IMR-90 (cell line): ENCODE measurements around the gene INIP. TPM values are rescaled to one million over a fixed set of nuclear protein-coding genes. Genes with fewer than 3 reads are reported as not detected.

Experiments
- ATAC-seq: fragments of 200-7000 bp; cut with Tn5 transposase; 2 replicates; pipeline ENCODE4 v1.9.1; 2020; ENCODE audit warnings: low read depth, mild to moderate bottlenecking, moderate library complexity
- BruUV-seq: library from RNA; stranded (reverse); fragments of 400-500 nt; replicated peaks from 2 replicates; lab custom pipeline; 2021; lab: Mats Ljungman, UMichigan
- CTCF ChIA-PET: fragments of 300-600 bp; formaldehyde crosslinking; extraction: SDS; loops from one replicate; lab custom pipeline; 2021; ENCODE audit warnings: antibody characterized with exemption; lab: Yijun Ruan, JAX
- POLR2A ChIA-PET: fragments of 300-600 bp; sonication (Branson Sonifier 250); formaldehyde crosslinking; loops from one replicate; lab custom pipeline; 2022; ENCODE audit warnings: antibody characterized with exemption; ENCODE audit not compliant: unreplicated experiment; lab: Charles Lee
- DNase-seq: peaks from one replicate; pipeline ENCODE4 v3.0.0; 2013
- H2AFZ ChIP-seq: replicated peaks from 2 replicates; pipeline ENCODE3; 2013; ENCODE audit warnings: low read length, mild to moderate bottlenecking; ENCODE audit not compliant: poor library complexity
- H2AK5ac ChIP-seq: 2 replicates; pipeline ENCODE4 v1.6.1; 2013; ENCODE audit warnings: low read depth, low read length, inconsistent platforms
- H2AK9ac ChIP-seq: replicated peaks from 2 replicates; pipeline ENCODE3; 2013; ENCODE audit warnings: mild to moderate bottlenecking, low read depth, low read length, moderate library complexity; ENCODE audit not compliant: poor library complexity
- H2BK120ac ChIP-seq: 2 replicates; pipeline ENCODE4 v1.6.1; 2013; ENCODE audit warnings: low read depth, low read length, inconsistent platforms
- H2BK15ac ChIP-seq: 3 replicates; pipeline ENCODE4 v1.6.1; 2013; ENCODE audit warnings: low read depth, low read length, inconsistent platforms
- H2BK20ac ChIP-seq: 2 replicates; pipeline ENCODE4 v1.6.1; 2013; ENCODE audit warnings: low read depth, mild to moderate bottlenecking, inconsistent platforms, low read length, moderate library complexity
- H2BK5ac ChIP-seq: 2 replicates; pipeline ENCODE4 v1.6.1; 2013; ENCODE audit warnings: mild to moderate bottlenecking, low read depth, low read length, inconsistent platforms; ENCODE audit not compliant: poor library complexity, severe bottlenecking
- H3K14ac ChIP-seq: replicated peaks from 2 replicates; pipeline ENCODE4 v1.6.1; 2013; ENCODE audit warnings: low read depth, low read length, inconsistent platforms
- H3K18ac ChIP-seq: 2 replicates; pipeline ENCODE4 v1.6.1; 2013; ENCODE audit warnings: low read depth, low read length, control low read depth
- H3K23ac ChIP-seq: 2 replicates; pipeline ENCODE4 v1.6.1; 2013; ENCODE audit warnings: low read depth, low read length, inconsistent platforms
- H3K27ac ChIP-seq: 2 replicates; pipeline ENCODE4 v1.5.1; 2013; ENCODE audit warnings: mild to moderate bottlenecking, control low read depth, low read length; ENCODE audit not compliant: insufficient read depth
- H3K27me3 ChIP-seq: 2 replicates; pipeline ENCODE4 v1.6.1; 2013; ENCODE audit warnings: low read length; ENCODE audit not compliant: control insufficient read depth, insufficient read depth
- H3K36me3 ChIP-seq: 2 replicates; pipeline ENCODE4 v1.6.1; 2013; ENCODE audit warnings: low read length, mixed read lengths; ENCODE audit not compliant: control insufficient read depth, insufficient read depth
- H3K4ac ChIP-seq: 2 replicates; pipeline ENCODE4 v1.6.1; 2013; ENCODE audit warnings: low read depth, low read length, inconsistent platforms
- H3K4me1 ChIP-seq: 2 replicates; pipeline ENCODE4 v1.6.1; 2013; ENCODE audit warnings: low read length, mixed read lengths; ENCODE audit not compliant: control insufficient read depth, insufficient read depth
- H3K4me2 ChIP-seq: 2 replicates; pipeline ENCODE4 v1.6.1; 2013; ENCODE audit warnings: low read depth, mild to moderate bottlenecking, control low read depth, low read length, moderate library complexity
- H3K4me3 ChIP-seq: 2 replicates; pipeline ENCODE4 v1.5.1; 2013; ENCODE audit warnings: low read depth, mild to moderate bottlenecking, control low read depth, low read length, moderate library complexity; ENCODE audit not compliant: insufficient read depth
- H3K56ac ChIP-seq: 2 replicates; pipeline ENCODE4 v1.6.1; 2013; ENCODE audit warnings: low read length, inconsistent platforms; ENCODE audit not compliant: insufficient read depth; ENCODE audit errors: extremely low read depth
- H3K79me1 ChIP-seq, 2 experiments: 2 replicates each; pipeline ENCODE4 v1.6.1; 2013; ENCODE audit warnings: low read length in 2 of 2, inconsistent platforms in 1 of 2, low read depth in 1 of 2
- H3K9ac ChIP-seq: 2 replicates; pipeline ENCODE4 v1.6.1; 2013; ENCODE audit warnings: low read depth, low read length, control low read depth
- H3K9me1 ChIP-seq: 2 replicates; pipeline ENCODE4 v1.6.1; 2013; ENCODE audit warnings: low read length, inconsistent platforms; ENCODE audit not compliant: insufficient read depth
- H3K9me3 ChIP-seq: 2 replicates; pipeline ENCODE4 v1.6.1; 2013; ENCODE audit warnings: low read length; ENCODE audit not compliant: control insufficient read depth, insufficient read depth
- H4K20me1 ChIP-seq: 2 replicates; pipeline ENCODE4 v1.6.1; 2013; ENCODE audit warnings: low read length, inconsistent platforms; ENCODE audit not compliant: insufficient read depth
- H4K5ac ChIP-seq: 2 replicates; pipeline ENCODE4 v1.6.1; 2013; ENCODE audit warnings: mild to moderate bottlenecking, low read depth, low read length, control low read depth
- H4K8ac ChIP-seq, 2 experiments: 2 replicates each; pipeline ENCODE4 v1.6.1; 2013; ENCODE audit warnings: low read depth in 2 of 2, low read length in 2 of 2, control low read depth in 1 of 2, inconsistent platforms in 1 of 2
- H4K91ac ChIP-seq: 2 replicates; pipeline ENCODE4 v1.6.1; 2013; ENCODE audit warnings: low read depth, low read length, inconsistent platforms; ENCODE audit not compliant: insufficient read depth
- BHLHE40 ChIP-seq: fragments of 150-350 bp; IDR thresholded peaks from 2 replicates; pipeline ENCODE4 v1.6.1; 2016; ENCODE audit warnings: mild to moderate bottlenecking, low read depth, low read length
- CEBPB ChIP-seq: IDR thresholded peaks from 2 replicates; pipeline ENCODE4 v1.6.1; 2012; ENCODE audit warnings: low read depth, low read length, improper control_type of control experiment
- CHD1 ChIP-seq: IDR thresholded peaks from 2 replicates; pipeline ENCODE4 v1.6.1; 2012; ENCODE audit warnings: low read depth, low read length, improper control_type of control experiment
- FOS ChIP-seq: fragments of 150-350 bp; IDR thresholded peaks from 2 replicates; pipeline ENCODE4 v1.6.1; 2016; ENCODE audit warnings: low read depth, low read length
- MAFK ChIP-seq: IDR thresholded peaks from 2 replicates; pipeline ENCODE4 v1.6.1; 2012; ENCODE audit warnings: low read depth, low read length, improper control_type of control experiment
- MAZ ChIP-seq: IDR thresholded peaks from 2 replicates; pipeline ENCODE4 v1.6.1; 2012; ENCODE audit warnings: low read depth, mild to moderate bottlenecking, low read length, improper control_type of control experiment, moderate library complexity, borderline replicate concordance
- MXI1 ChIP-seq: IDR thresholded peaks from 2 replicates; pipeline ENCODE4 v1.6.1; 2012; ENCODE audit warnings: low read depth, mild to moderate bottlenecking, low read length, moderate library complexity, borderline replicate concordance
- NFE2L2 ChIP-seq: fragments of 150-350 bp; IDR thresholded peaks from 2 replicates; pipeline ENCODE4 v1.6.1; 2016; ENCODE audit warnings: low read depth, mild to moderate bottlenecking, low read length
- POLR2A ChIP-seq: IDR thresholded peaks from 2 replicates; pipeline ENCODE4 v1.6.1; 2012; ENCODE audit warnings: mild to moderate bottlenecking, low read depth, low read length
- RAD21 ChIP-seq: IDR thresholded peaks from 2 replicates; pipeline ENCODE4 v1.6.1; 2012; ENCODE audit warnings: low read length, improper control_type of control experiment
- RCOR1 ChIP-seq: IDR thresholded peaks from 2 replicates; pipeline ENCODE4 v1.6.1; 2012; ENCODE audit warnings: mild to moderate bottlenecking, low read length, improper control_type of control experiment; ENCODE audit not compliant: insufficient replicate concordance
- RFX5 ChIP-seq: IDR thresholded peaks from 2 replicates; pipeline ENCODE4 v1.8.0; 2012; ENCODE audit warnings: low read depth, mild to moderate bottlenecking, low read length, moderate library complexity
- SMC3 ChIP-seq: fragments of 150-350 bp; IDR thresholded peaks from 2 replicates; pipeline ENCODE4 v1.6.1; 2016; ENCODE audit warnings: low read depth, mild to moderate bottlenecking, antibody characterized with exemption, low read length, moderate library complexity
- WGBS, 2 experiments: methylation state at CpG; one replicate each; pipeline versions ENCODE4 v1.1.5 to v1.1.7; 2013; ENCODE audit warnings: missing lambda C conversion rate in 2 of 2; ENCODE audit not compliant: insufficient read length in 1 of 2; ENCODE audit errors: extremely low coverage in 2 of 2; 5-methylcytosine and 5-hydroxymethylcytosine counted together
- dilution Hi-C: fragments of 300-500 bp; cut with HindIII; formaldehyde crosslinking; loops from one replicate; pipeline ENCODE4 v1.14.3; 2018; ENCODE audit warnings: low sequenced_read_pairs; ENCODE audit not compliant: unreplicated experiment
- in situ Hi-C: fragments of 300-500 bp; cut with MboI; formaldehyde crosslinking; loops from 3 replicates; pipeline ENCODE4 v1.14.3; 2019; ENCODE audit warnings: low sequenced_read_pairs, inconsistent platforms, mixed read lengths
- intact Hi-C: fragments of 100-400 bp; cut with micrococcal nuclease; formaldehyde crosslinking; loops from 2 replicates; pipeline ENCODE4 v1.10.0; 2022
- polyA plus RNA-seq, 3 experiments: library from polyadenylated mRNA; depleted of rRNA; stranded (reverse); fragments of >200 nt; gene quantifications; 2 replicates each; pipeline ENCODE4 v1.2.3, GENCODE V29; 2012; ENCODE audit warnings: low replicate concordance in 1 of 3
- total RNA-seq: library from RNA; depleted of rRNA; stranded (reverse); fragments of >200 nt; gene quantifications from 2 replicates; pipeline ENCODE4 v1.2.3, GENCODE V29; 2012
- TF ChIP-seq, protein P1 (sequence below): fragments of 150-350 bp; IDR thresholded peaks from 2 replicates; pipeline ENCODE4 v1.6.1; 2016; ENCODE audit warnings: low read depth, mild to moderate bottlenecking, low read length, moderate library complexity, borderline replicate concordance
- TF ChIP-seq, protein P2 (sequence below): fragments of 150-350 bp; IDR thresholded peaks from 2 replicates; pipeline ENCODE4 v1.6.1; 2017; ENCODE audit warnings: mild to moderate bottlenecking, antibody characterized with exemption, low read length, low read depth
- TF ChIP-seq, protein P3 (sequence below): conservative IDR thresholded peaks from 2 replicates; pipeline ENCODE4 v1.5.1; 2012; ENCODE audit warnings: mild to moderate bottlenecking, low read depth, low read length, improper control_type of control experiment

The INIP gene
- total and polyA plus RNA-seq, 2 of the 4 experiments (the other 2 are of a cell fraction) = 11.1 to 15.4 TPM

DNA sequence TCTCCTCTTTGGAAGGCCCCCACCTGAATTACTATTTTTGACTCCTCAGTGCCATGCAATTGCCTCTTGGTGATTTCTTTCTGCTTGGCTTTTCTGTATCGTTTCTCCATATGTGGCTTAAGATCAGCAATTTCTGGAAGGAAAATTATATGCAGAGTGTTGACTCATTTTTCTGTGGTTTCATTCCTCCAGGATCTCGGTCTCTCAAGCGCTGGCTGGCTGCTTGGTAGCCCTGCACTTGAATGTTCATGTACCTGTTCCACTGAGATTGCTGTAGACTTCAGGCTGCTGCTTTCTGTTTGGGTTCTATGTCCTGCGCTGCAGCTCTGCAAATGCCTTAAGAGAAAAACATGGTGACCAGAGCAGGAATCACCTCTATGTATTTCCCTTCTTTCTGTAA is 77.6 kb downstream of the INIP start:
- intact Hi-C loops = no loop called here

More for the DNA sequence above, 77.6 kb downstream of the INIP start:
- no peak overlapping the region for H3K18ac ChIP-seq
- in situ Hi-C loops (no loop called here), dilution Hi-C loops (no loop called here)
- H2AK9ac ChIP-seq = no peak overlapping the region
- H3K56ac ChIP-seq = no peak overlapping the region
- H3K9me1 ChIP-seq = no peaks in the 10 kb centered on the region
- H2BK15ac ChIP-seq = no peak overlapping the region
- POLR2A ChIA-PET = no interaction called here
- no peak overlapping the region for H2AFZ ChIP-seq
- no CpG with 5 or more reads among the region's 4 CpGs for WGBS, 2 experiments
- H2BK20ac ChIP-seq = no peak overlapping the region
- no peak overlapping the region for H2BK5ac ChIP-seq
- no peaks in the 10 kb centered on the region for H3K79me1 ChIP-seq
- no peak overlapping the region for H3K14ac ChIP-seq
- no peak overlapping the region for H3K23ac ChIP-seq
- H4K20me1 ChIP-seq = no peaks in the 10 kb centered on the region
- H3K9ac ChIP-seq = no peak overlapping the region
- H3K4me1 ChIP-seq = no peaks in the 10 kb centered on the region
- H3K4me3 ChIP-seq = no peak overlapping the region
- H3K4ac ChIP-seq = no peak overlapping the region
- TF ChIP-seq RAD21 = no peak
- no peak for TF ChIP-seq CHD1
- TF ChIP-seq, protein P1, sequence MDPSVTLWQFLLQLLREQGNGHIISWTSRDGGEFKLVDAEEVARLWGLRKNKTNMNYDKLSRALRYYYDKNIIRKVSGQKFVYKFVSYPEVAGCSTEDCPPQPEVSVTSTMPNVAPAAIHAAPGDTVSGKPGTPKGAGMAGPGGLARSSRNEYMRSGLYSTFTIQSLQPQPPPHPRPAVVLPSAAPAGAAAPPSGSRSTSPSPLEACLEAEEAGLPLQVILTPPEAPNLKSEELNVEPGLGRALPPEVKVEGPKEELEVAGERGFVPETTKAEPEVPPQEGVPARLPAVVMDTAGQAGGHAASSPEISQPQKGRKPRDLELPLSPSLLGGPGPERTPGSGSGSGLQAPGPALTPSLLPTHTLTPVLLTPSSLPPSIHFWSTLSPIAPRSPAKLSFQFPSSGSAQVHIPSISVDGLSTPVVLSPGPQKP = no peak
- TF ChIP-seq RFX5 = no peak
- no peak for TF ChIP-seq POLR2A
- no peak for TF ChIP-seq FOS
- no peak for TF ChIP-seq RCOR1
- TF ChIP-seq, protein P2, sequence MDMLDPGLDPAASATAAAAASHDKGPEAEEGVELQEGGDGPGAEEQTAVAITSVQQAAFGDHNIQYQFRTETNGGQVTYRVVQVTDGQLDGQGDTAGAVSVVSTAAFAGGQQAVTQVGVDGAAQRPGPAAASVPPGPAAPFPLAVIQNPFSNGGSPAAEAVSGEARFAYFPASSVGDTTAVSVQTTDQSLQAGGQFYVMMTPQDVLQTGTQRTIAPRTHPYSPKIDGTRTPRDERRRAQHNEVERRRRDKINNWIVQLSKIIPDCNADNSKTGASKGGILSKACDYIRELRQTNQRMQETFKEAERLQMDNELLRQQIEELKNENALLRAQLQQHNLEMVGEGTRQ = no peak
- TF ChIP-seq BHLHE40 = no peak
- no peak for TF ChIP-seq CEBPB
- TF ChIP-seq MXI1 = no peak
- no peak for TF ChIP-seq SMC3
- no peak for TF ChIP-seq NFE2L2
- TF ChIP-seq, protein P3, sequence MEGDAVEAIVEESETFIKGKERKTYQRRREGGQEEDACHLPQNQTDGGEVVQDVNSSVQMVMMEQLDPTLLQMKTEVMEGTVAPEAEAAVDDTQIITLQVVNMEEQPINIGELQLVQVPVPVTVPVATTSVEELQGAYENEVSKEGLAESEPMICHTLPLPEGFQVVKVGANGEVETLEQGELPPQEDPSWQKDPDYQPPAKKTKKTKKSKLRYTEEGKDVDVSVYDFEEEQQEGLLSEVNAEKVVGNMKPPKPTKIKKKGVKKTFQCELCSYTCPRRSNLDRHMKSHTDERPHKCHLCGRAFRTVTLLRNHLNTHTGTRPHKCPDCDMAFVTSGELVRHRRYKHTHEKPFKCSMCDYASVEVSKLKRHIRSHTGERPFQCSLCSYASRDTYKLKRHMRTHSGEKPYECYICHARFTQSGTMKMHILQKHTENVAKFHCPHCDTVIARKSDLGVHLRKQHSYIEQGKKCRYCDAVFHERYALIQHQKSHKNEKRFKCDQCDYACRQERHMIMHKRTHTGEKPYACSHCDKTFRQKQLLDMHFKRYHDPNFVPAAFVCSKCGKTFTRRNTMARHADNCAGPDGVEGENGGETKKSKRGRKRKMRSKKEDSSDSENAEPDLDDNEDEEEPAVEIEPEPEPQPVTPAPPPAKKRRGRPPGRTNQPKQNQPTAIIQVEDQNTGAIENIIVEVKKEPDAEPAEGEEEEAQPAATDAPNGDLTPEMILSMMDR = no peak
- no peak for TF ChIP-seq MAZ
- no peak for TF ChIP-seq MAFK
- H3K4me2 ChIP-seq = no peak overlapping the region
- H4K5ac ChIP-seq = no peak overlapping the region
- peaks cover 13% of the 10 kb centered on the region for H3K9me3 ChIP-seq
- DNase-seq (no peak), ATAC-seq (no peak)
- H2AK5ac ChIP-seq = no peak overlapping the region
- no peaks in the 10 kb centered on the region for H3K36me3 ChIP-seq
- CTCF ChIA-PET = no interaction called here
- BruUV-seq = no TSS peak
- no peak overlapping the region for H4K8ac ChIP-seq
- H4K91ac ChIP-seq = no peak overlapping the region
- no peak overlapping the region for H3K27ac ChIP-seq
- H2BK120ac ChIP-seq = no peak overlapping the region
- no peaks in the 10 kb centered on the region for H3K27me3 ChIP-seq
